ENCODE data around the gene PATL1.

Gene PATL1

DNA sequence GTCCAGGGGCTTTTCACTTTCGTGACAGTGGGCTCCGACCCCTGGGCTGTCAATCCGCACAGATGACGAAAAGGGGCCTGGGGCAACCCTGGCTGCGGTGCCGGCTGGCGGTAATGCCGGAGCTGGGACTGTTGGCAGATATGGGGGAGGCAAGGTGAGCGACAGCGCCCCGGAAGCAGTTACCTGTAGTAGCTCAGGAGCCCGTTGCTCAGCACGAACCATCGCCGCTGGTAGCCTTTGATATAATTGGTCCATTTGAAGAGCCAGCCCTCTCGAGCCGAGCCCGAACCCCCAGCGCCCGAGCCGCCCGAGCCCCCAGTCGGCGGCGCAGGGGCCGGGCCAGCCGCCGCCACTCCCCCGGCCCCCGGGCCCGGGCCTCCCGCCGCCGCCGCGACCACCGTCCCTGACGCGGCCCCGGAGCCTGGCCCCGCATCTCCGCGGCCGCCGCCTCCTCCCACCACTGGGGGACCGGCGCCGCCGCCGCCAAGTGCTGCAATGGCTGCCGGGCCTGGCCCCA is 53.7 kb downstream of the PATL1 start:
- DNase-seq (ENCODE audit: low spot score), result no peak

- DNase-seq (ENCODE audit: low spot score), result no peak
These were observed 54.3 kb downstream of the PATL1 start for GRCh38 chr11:59614277-59615119.

DNA sequence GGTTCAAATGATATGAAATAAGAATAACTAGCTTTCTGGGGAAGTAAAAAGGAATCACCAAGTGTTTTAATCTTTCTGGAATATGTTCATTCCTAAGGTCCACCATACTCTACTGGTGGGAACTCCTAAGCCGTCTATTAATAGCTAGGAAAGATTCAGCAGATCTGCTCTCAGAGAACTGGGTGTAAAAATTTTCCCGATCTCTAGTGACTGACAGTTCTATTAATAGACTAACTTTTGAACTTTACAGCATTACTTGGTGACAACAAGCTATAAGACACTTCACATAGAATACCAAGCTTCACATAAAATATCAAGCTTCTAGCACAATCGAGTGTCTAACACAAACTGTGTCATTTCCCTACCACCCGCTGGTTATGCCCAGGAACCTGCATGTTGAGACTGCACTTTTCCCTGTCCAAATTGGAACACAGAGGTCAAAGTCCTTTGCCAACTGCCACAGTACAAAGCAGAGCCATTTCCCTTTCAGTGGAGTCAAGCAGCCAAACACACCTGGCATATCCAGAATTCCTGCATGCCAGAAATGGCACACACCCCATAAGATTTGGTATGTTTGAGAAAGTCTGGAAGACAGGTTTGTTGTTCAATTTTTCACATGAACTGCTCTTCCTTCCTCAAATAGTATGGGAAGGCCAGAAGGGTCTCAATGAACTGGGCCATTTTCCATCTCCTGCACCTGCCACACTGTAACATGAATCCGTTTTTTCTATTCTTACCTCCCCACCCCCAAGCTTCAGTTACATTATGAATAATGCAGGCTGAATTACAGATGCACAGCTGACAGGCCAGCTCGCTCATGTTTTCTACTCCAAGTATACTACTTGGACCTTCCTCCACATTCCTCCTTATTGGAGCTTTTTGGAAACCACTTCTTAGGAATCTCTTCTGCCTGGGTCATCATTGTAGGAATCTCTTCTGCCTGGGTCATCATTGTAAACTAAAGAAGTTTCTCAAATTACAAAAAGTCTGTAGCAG is 57.0 kb downstream of the PATL1 start:
- DNase-seq (ENCODE audit: low spot score), result no peak

- no peak for DNase-seq (ENCODE audit: low spot score)
These were observed 58.5 kb downstream of the PATL1 start for GRCh38 chr11:59610289-59610688.

GRCh38 chr11:59607703-59608454 is 61.0 kb downstream of the PATL1 start:
- DNase-seq (ENCODE audit: low spot score), result no peak

GRCh38 chr11:59602432-59602831 is 66.4 kb downstream of the PATL1 start:
- DNase-seq (ENCODE audit: low spot score), result no peak

DNA sequence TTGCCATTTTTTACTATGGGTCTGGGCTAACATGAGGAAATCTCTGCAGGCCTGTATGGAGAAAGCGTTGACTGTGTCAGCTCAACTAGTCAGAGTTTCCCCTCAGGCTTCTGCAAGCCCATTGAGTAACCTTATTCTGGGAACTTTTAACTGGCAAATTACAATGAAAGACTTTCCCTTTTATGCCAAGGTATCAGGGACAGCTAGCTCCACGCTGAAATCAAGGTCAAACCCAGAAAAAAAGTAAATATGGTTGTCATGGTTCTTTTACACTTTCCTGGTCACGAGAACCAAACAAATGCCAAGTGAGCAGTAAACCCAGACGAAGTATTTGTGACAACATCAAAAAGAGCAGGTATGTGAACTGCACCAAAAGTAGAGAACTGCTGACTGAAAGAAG is 67.0 kb downstream of the PATL1 start:
- DNase-seq (ENCODE audit: low spot score), result no peak

DNA sequence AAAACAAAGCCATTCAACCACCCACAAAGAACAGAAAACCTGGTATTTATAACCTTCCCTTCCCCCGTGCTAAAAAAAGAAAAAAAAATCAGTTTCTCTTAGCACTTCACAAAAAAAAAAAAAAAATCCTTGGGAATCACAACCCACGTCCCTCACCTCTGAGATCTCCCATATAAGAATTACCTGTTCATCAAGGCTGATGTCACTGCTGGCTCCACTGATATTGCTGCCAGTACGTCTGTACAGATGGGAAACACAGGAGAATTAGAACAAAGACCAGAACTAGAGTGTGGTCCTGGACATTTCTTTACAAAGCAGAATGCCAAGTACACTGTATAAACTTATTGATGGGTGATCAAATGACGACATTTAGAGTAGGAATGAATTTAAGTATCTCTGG is 68.2 kb downstream of the PATL1 start:
- DNase-seq (ENCODE audit: low spot score), result no peak

DNA sequence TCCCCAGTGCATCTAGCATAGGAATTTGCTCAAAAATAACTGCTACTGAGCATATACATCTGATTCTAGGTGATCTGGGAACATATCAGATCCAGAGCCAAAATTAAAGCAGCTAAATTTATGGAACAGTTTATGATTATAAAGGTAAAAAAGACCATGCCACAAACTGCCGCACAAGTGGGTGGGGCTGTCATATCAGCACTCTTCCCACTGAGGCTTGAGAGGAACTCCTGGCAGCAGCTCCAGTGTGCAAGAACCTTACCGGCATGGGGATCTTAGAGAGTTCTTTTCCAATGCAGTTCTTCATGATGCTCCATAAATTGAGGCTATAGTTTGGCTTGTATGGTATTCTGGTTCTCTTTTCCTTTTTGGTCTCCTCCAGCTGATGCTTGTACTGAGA is 68.6 kb downstream of the PATL1 start:
- no peak for DNase-seq (ENCODE audit: low spot score)

DNA sequence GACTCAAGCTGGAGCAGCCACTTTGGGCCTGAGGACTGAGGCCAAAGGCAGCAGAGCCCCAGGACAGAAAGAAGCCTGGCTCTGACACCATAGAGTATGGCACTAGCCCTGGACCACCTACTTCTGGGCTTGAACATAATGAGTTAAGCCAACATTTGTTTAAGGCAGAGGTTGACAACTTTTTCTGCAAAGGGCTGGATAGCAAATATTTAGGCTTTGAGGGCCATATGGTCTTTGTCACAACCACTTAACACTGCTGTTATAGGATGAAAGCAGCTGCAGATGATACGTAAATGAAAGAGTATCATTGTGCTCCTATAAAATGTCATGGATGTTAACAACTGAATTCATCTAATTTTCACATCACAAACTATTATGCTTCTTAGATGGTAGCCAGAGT is 69.9 kb downstream of the PATL1 start:
- no peak for DNase-seq (ENCODE audit: low spot score)

Data from kidney capillary endothelial cell (primary cell).